OCI-LY1 (cell line): ENCODE data around the gene DIP2C.

Experiments
- H2AFZ ChIP-seq: fragments of 200-600 bp; sonication (generic), shearing (Covaris generic); 2 replicates; pipeline ENCODE4 v1.6.0; 2014; ENCODE audit warnings: antibody characterized with exemption, mild to moderate bottlenecking, low read length
- H3F3A ChIP-seq: fragments of 200-600 bp; sonication (generic), shearing (Covaris generic); 2 replicates; pipeline ENCODE4 v1.6.0; 2014; ENCODE audit warnings: mild to moderate bottlenecking, antibody characterized with exemption, low read length, moderate library complexity; ENCODE audit not compliant: insufficient read depth
- H3K27ac ChIP-seq: fragments of 200-600 bp; sonication (generic); 2 replicates; pipeline ENCODE4 v1.5.1; 2014; ENCODE audit warnings: low read length, mixed run types, mild to moderate bottlenecking, low read depth; ENCODE audit not compliant: poor library complexity, severe bottlenecking
- H3K27me3 ChIP-seq: fragments of 200-600 bp; sonication (generic); 2 replicates; pipeline ENCODE4 v1.6.0; 2014; ENCODE audit warnings: antibody characterized with exemption, mild to moderate bottlenecking, low read length, moderate library complexity; ENCODE audit not compliant: insufficient read depth
- H3K36me3 ChIP-seq: fragments of 200-600 bp; sonication (generic); 2 replicates; pipeline ENCODE4 v1.6.1; 2014; ENCODE audit warnings: mild to moderate bottlenecking, antibody characterized with exemption, low read length, moderate library complexity, mixed read lengths; ENCODE audit not compliant: insufficient read depth
- H3K4me1 ChIP-seq: fragments of 200-600 bp; sonication (generic); 2 replicates; pipeline ENCODE4 v1.5.1; 2014; ENCODE audit warnings: mild to moderate bottlenecking, low read length, moderate library complexity; ENCODE audit not compliant: insufficient read depth, severe bottlenecking
- H3K4me2 ChIP-seq: fragments of 200-600 bp; sonication (generic), shearing (Covaris generic); 2 replicates; pipeline ENCODE4 v1.6.1; 2014; ENCODE audit warnings: low read length
- H3K4me3 ChIP-seq: fragments of 200-600 bp; sonication (generic); 2 replicates; pipeline ENCODE4 v1.5.1; 2014; ENCODE audit warnings: low read length, low read depth, mild to moderate bottlenecking, mixed read lengths; ENCODE audit not compliant: poor library complexity, severe bottlenecking
- H3K79me2 ChIP-seq: fragments of 200-600 bp; shearing (Covaris generic); 2 replicates; pipeline ENCODE4 v1.6.1; 2016; ENCODE audit warnings: mixed run types, low read length, mixed read lengths; ENCODE audit not compliant: insufficient read depth
- H3K9ac ChIP-seq: fragments of 200-600 bp; sonication (generic), shearing (Covaris generic); 2 replicates; pipeline ENCODE4 v1.6.1; 2014; ENCODE audit warnings: mild to moderate bottlenecking, low read length, mixed read lengths
- H3K9me2 ChIP-seq: fragments of 200-600 bp; sonication (generic), shearing (Covaris generic); 2 replicates; pipeline ENCODE4 v1.6.1; 2014; ENCODE audit warnings: low read depth, mild to moderate bottlenecking, low read length, mixed read lengths
- H3K9me3 ChIP-seq: fragments of 200-600 bp; shearing (Covaris generic); 2 replicates; pipeline ENCODE4 v1.6.1; 2014; ENCODE audit warnings: low read length, mixed read lengths
- H4K20me1 ChIP-seq: fragments of 200-600 bp; sonication (generic), shearing (Covaris generic); 2 replicates; pipeline ENCODE4 v1.6.0; 2016; ENCODE audit warnings: mild to moderate bottlenecking, low read length; ENCODE audit not compliant: insufficient read depth
- EZH2 ChIP-seq: fragments of 200-600 bp; sonication (generic), shearing (Covaris generic); IDR thresholded peaks from 2 replicates; pipeline ENCODE4 v1.8.0; 2017; ENCODE audit warnings: borderline replicate concordance, mixed run types, mild to moderate bottlenecking, antibody characterized with exemption, low read length, moderate library complexity, mixed read lengths
- TF ChIP-seq, protein P1 (sequence below): fragments of 200-600 bp; sonication (generic), shearing (Covaris generic); IDR thresholded peaks from 2 replicates; pipeline ENCODE4 v1.5.1; 2017; ENCODE audit warnings: mild to moderate bottlenecking, antibody characterized with exemption, low read length, moderate library complexity, mixed read lengths

The DIP2C gene

GRCh38 chr10:629186-629998 is 60.1 kb downstream of the DIP2C start:
- Histone ChIP-seq H3K79me2 (no peaks in the 10 kb centered on the region), H3K4me3 (peak overlapping the region; percentile 47), H4K20me1 (no peaks in the 10 kb centered on the region)

GRCh38 chr10:628386-629045 is 61.0 kb downstream of the DIP2C start:
- Histone ChIP-seq H3K9ac (peak overlapping the region; percentile 61; the same call in 1 of the 2 replicates), H3K79me2 (no peaks in the 10 kb centered on the region), H3K4me1 (peaks cover 54% of the 10 kb centered on the region), H2AFZ (no peak overlapping the region), H3K4me3 (peak overlapping the region; percentile 47), H4K20me1 (no peaks in the 10 kb centered on the region), H3F3A (no peaks in the 10 kb centered on the region), H3K9me2 (no peaks in the 10 kb centered on the region), H3K27me3 (no peaks in the 10 kb centered on the region), H3K36me3 (peaks cover 16% of the 10 kb centered on the region; the same call in 1 of the 2 replicates), H3K4me2 (peak overlapping the region; percentile 62), H3K27ac (peak overlapping the region; percentile 82), H3K9me3 (0 out of 2 replicates have a peak, but pooled peaks cover 4% of the 10 kb centered on the region)
- no peak for TF ChIP-seq EZH2
- TF ChIP-seq, protein P1, sequence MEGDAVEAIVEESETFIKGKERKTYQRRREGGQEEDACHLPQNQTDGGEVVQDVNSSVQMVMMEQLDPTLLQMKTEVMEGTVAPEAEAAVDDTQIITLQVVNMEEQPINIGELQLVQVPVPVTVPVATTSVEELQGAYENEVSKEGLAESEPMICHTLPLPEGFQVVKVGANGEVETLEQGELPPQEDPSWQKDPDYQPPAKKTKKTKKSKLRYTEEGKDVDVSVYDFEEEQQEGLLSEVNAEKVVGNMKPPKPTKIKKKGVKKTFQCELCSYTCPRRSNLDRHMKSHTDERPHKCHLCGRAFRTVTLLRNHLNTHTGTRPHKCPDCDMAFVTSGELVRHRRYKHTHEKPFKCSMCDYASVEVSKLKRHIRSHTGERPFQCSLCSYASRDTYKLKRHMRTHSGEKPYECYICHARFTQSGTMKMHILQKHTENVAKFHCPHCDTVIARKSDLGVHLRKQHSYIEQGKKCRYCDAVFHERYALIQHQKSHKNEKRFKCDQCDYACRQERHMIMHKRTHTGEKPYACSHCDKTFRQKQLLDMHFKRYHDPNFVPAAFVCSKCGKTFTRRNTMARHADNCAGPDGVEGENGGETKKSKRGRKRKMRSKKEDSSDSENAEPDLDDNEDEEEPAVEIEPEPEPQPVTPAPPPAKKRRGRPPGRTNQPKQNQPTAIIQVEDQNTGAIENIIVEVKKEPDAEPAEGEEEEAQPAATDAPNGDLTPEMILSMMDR, result no peak

More at GRCh38 chr10:629186-629998, 60.1 kb downstream of the DIP2C start:
- TF ChIP-seq, protein P1, result no peak
- no peak for TF ChIP-seq EZH2
- Histone ChIP-seq H2AFZ (no peak overlapping the region), H3K27me3 (no peaks in the 10 kb centered on the region), H3K9me2 (no peaks in the 10 kb centered on the region), H3K9ac (peak overlapping the region; percentile 61; the same call in 1 of the 2 replicates), H3K36me3 (peaks cover 16% of the 10 kb centered on the region; the same call in 1 of the 2 replicates), H3K4me1 (peaks cover 50% of the 10 kb centered on the region), H3F3A (no peaks in the 10 kb centered on the region), H3K27ac (peak overlapping the region; percentile 82), H3K9me3 (0 out of 2 replicates have a peak, but pooled peaks cover 4% of the 10 kb centered on the region), H3K4me2 (peak overlapping the region; percentile 62)

DNA sequence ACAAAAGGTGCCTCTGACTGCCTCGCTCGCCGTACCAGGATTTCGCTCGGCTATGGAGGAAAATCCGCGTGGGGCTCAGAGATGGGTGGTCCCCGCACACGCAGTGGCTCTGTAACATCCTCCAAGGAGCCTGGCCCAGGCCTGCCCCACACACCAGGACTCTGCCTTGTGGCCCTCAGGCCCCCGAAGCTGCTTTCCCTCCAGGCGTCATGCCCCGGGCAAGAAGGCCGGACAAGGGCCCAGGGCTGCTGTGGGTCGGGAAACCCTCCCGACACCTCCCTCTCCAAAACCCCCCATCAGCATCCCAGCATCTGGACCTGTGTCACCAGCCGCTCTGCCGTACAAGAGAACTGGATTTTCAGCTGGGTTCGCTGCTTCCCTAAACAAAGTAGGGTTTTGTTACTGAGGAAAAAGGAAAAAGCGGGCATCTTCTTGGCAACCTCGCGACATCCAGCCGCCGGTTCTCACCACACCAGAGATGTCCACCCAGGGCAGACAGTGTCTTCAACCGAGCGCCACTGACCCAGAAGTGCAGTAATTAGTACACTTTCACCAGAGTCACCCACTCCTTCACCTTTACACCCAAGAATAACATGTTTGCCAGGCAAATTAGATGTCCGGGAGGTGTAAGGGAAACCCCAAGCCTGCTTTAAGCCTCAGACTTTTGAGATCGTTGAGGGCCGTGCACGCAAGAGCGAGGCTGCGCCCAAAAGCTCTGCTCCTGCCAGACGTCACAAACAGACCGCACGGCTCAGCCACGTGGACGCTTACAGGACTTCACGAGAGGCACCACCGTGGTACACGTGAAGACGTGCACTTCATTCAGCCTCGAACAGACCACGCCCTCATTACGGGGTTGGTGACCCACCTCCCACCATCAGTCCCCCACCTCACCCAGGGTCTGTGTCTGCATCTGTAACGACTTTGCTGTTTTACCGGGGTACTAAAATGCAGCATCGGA is 62.2 kb downstream of the DIP2C start:
- TF ChIP-seq EZH2, result no peak
- TF ChIP-seq, protein P1, result no peak
- Histone ChIP-seq H3K4me1 (peaks cover 54% of the 10 kb centered on the region), H3K9ac (no peak overlapping the region), H3K27me3 (no peaks in the 10 kb centered on the region), H3K9me3 (0 out of 2 replicates have a peak, but pooled peaks cover 4% of the 10 kb centered on the region), H4K20me1 (no peaks in the 10 kb centered on the region), H3K9me2 (no peaks in the 10 kb centered on the region), H3F3A (no peaks in the 10 kb centered on the region), H3K4me3 (no peak overlapping the region), H2AFZ (no peak overlapping the region), H3K36me3 (peaks cover 16% of the 10 kb centered on the region; the same call in 1 of the 2 replicates), H3K27ac (peak overlapping the region; percentile 82), H3K4me2 (no peak overlapping the region; the same call in 1 of the 2 replicates), H3K79me2 (no peaks in the 10 kb centered on the region)
